Measurements from ENCODE around the gene MAX.
A peak's percentile ranks its signal among the peaks of the same experiment; 100 is the strongest.

MAX gene

GRCh38 chr14:65102441-65103149 lies at the start of gene MAX:
Gene MAX, minus strand, starts transcription at chr14:65102517. Its CDS starts 178 bp downstream, at chr14:65102339.
- peak; percentile 99 for DNase-seq (ENCODE audit: low read depth)

GRCh38 chr14:65151609-65151956 lies 49.3 kb upstream of the MAX start:
- DNase-seq (ENCODE audit: low read depth), result no peak

GRCh38 chr14:65150898-65151608 lies 48.7 kb upstream of the MAX start:
- DNase-seq (ENCODE audit: low read depth), result no peak

DNA sequence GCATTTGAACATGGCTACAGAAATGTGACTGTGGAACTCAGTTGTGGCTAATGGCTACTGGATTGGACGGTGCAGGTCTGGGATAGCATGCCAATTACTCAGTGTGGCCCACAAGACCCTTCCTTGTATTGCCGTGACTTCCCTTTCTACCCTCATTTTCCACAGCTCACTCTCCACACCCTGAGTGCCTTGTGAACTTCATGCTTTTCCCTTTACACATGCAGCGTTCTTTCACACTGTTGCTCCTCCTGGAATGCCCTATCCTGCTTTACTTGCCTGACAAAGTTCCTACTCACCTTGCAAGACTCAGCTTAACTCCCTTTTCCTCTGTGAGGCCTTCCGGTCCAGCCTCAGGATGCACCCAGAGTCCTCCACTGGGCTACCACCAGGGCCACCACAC lies 46.8 kb upstream of the MAX start:
- no peak for DNase-seq (ENCODE audit: low read depth)

DNA sequence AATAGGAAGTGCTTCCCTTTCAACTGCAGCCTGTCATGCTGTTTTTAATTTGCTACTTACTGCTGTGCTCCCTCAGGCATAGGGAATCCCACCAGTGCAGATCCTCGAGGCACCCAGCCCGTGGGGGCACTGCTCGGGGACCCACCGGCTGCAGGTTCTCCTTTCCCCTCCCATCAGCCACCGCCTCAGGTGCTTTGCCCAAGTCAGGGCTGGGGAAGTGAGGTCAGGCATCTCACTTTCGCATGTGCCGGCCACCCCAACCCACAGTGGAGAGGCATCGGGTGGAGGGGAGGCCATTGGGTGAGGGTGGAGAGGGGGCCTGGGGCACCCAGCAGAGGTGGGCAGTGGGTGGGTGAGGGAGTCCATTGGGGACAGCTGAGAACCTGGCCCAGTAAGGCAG lies 41.9 kb upstream of the MAX start:
- no peak for DNase-seq (ENCODE audit: low read depth)

GRCh38 chr14:65142914-65143625 lies 40.8 kb upstream of the MAX start:
- DNase-seq (ENCODE audit: low read depth), result no peak

DNA sequence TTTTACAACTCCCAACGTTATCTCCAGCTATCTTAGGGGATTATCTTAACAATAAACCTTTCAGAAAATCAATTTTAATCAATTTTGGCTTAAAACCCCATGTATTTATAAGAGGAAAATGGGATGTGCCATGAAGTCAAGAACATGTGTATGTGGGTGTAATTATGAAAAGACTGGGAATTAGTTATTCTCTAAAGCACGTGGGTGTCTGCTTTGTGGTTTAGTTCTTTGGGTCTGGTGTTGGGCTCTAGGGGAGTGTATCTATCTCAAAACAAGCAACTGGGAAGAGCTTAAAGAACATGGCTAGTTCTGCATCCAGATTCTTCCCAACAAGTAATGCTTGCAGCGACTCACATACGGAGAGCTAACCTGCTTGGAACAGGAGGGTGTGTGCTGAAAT lies 40.1 kb upstream of the MAX start:
- no peak for DNase-seq (ENCODE audit: low read depth)

GRCh38 chr14:65141523-65141922 lies 39.2 kb upstream of the MAX start:
- DNase-seq (ENCODE audit: low read depth), result no peak

DNA sequence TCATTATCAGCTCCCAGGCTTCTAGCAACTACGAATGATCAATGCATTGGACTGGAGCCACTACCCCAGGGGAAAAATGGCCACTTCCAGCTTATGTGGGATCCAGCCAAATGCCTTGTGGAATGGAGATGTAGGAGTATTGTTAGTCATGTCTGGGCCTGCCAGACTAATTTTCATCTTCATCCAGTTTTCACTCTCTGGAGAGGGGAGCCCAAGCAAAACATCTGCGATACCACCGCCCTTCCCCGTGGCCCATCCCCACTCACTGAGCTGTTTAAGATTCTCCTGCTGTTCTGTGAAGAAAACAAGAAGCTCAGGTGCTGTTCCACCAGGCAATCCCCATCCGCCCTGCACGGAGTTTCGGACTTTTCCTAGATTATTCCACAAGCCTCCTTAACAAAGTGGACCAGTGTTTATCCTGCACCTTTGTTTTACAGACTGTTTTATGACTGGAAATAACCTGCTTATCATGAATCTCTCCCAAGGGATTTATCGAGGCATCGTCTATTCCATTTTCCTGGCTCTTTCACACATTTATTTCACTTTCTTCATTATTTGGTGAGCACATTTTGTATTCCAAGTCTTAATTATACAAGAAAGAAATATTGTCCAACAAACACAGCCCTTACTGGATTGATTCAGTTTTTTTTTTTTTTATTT lies 35.5 kb upstream of the MAX start:
- DNase-seq (ENCODE audit: low read depth), result no peak

GRCh38 chr14:65134651-65135579 lies 32.6 kb upstream of the MAX start:
- no peak for DNase-seq (ENCODE audit: low read depth)

DNA sequence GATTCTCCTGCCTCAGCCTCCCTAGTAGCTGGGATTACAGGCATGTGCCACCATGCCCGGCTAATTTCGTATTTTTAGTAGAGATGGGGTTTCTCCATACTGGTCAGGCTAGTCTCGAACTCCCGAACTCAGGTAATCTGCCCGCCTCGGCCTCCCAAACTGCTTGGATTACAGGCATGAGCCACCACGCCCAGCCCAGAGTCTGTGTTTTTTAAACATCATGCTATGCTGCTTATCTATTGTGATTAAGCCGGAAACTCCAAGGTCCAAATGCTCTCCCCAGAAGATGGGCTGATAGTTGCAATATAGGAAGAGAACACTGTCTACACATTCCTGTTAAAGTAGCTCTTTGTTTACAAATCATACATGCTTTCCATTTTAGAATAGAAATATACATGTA lies 30.5 kb upstream of the MAX start:
- no peak for DNase-seq (ENCODE audit: low read depth)

- DNase-seq (ENCODE audit: low read depth), result peak; percentile 83
These were observed 29.0 kb upstream of the MAX start for GRCh38 chr14:65131301-65131701.

DNA sequence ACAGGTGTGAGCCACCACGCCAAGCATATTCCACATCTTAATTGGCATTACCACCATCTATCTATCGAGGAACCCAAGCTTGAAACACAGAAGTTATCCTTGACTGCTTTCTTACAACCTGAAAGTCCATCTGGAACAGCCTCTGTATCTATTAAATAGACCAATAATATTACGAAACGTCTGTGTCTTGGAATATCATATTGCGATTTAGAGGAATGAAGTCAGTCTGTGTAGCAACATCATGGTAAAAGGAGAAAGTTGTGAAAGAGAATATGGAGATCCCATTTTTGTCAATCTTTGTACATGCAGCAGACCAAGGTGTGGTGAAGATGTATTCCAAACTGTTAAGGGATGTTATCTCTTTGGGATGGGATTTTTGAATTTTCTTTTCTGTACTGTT lies 25.8 kb upstream of the MAX start:
- no peak for DNase-seq (ENCODE audit: low read depth)

- no peak for DNase-seq (ENCODE audit: low read depth)
These were observed 15.7 kb upstream of the MAX start for GRCh38 chr14:65117769-65118745.

DNA sequence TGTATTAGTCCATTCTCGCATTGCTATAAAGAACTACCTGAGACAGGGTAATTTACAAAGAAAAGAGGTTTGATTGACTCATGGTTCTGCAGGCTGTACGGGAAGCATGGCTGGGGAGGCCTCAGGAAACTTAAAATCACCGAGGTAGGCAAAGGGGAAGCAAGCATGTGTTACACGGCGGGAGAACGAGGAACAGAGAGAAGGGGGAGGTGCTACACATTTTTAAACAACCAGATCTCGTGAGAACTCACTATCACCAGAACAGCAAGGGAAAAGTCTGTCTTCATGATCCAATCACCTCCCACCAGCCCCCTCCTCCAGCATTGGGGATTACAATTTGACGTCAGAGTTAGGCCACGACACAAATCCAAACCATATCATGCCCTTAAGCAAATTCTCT lies 13.3 kb upstream of the MAX start:
- DNase-seq (ENCODE audit: low read depth), result no peak

DNA sequence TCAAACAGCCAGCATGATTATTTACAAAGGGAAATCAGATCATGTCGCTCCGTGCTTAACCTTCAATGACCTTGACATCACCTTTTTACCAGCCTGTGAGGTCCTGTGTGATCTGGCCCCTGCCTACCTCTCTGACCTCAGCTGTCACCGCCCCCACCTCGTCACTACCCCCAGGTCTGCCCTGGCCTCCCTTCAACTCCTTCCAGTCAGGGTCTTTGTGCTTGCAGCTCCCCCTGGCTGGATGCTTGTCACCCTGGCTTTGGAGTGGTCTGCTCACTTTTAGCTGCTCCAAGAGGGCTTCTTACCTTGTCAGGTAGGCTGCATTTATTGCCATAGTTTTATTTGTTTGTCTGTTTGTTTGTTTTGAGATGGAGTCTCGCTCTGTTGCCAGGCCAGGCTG lies 8.2 kb upstream of the MAX start:
- DNase-seq (ENCODE audit: low read depth), result no peak

DNA sequence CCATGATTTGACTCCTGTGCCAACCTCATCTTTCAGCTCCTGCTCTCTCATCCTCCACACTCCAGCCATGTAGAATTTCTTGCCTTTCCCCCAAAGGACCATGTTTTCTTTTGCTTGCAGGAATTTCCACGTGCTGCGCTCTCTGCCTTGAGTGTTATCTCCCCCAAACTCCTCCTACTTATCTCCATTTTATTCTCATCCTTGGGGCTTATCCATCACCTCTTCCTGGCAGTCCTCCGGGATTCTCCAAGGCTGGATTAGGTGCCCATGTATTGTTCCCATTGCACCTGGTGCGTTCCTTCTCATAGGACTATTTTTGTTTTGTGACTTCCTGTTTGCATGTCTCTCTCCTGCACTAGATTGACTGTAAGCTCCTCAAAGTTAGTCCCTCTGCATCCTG lies 7.0 kb upstream of the MAX start:
- DNase-seq (ENCODE audit: low read depth), result no peak

- no peak for DNase-seq (ENCODE audit: low read depth)
These were observed 4.9 kb upstream of the MAX start for GRCh38 chr14:65107200-65107599.

- no peak for DNase-seq (ENCODE audit: low read depth)
These were observed 4.4 kb upstream of the MAX start for GRCh38 chr14:65106736-65107135.

DNA sequence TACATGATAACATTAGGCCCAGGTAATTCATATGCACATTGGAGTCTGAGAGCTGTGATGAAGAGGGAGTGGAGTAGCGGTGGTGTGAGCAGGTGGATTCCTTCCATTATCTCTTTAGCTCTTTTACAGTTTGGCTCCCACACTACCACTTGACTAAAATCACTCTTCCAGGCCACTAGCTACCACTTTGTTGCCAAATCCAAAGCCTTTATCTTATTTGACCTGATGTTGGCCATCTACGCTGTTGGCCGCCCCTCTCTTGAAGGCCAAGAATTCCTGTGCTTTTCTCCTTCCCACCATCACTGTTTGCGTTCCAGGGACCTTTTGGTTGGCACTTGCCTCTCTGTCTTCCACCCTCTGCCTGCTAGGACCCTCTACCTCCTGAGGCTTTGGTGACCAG lies 4.0 kb upstream of the MAX start:
- DNase-seq (ENCODE audit: low read depth), result no peak
